ENCODE results near the gene CRYGC.

The CRYGC gene

GRCh38 chr2:208093128-208093527 is 36.5 kb downstream of the CRYGC start:
- DNase-seq (ENCODE audit: low spot score) = no peak

- DNase-seq (ENCODE audit: low spot score) = no peak
Observed at GRCh38 chr2:208092093-208092832, 37.4 kb downstream of the CRYGC start.

DNA sequence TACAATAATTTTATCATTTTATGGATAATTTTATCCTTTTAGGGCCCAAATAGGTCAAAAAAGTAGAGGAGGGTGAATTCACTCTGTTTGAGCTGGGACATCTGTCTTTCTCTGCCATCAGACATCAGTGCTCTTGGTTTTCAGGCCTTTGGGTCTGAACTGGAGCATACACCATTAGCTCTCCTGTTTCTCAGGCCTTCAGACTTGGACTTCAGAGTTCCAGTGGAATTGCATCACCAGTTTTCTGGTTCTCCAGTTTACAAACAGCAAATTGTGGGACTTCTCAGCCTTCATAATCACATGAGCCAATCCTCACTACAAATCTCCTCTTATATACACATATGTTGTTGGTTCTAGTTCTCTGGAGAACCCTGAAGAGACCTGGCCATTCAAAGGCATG is 39.2 kb downstream of the CRYGC start:
- no peak for DNase-seq (ENCODE audit: low spot score)

- no peak for DNase-seq (ENCODE audit: low spot score)
Observed at GRCh38 chr2:208086029-208086428, 43.6 kb downstream of the CRYGC start.

GRCh38 chr2:208083807-208084206 is 45.8 kb downstream of the CRYGC start:
- DNase-seq (ENCODE audit: low spot score) = no peak

All from cerebellar cortex (tissue), 1 donor.